AG04450 (cell line): ENCODE results near the gene ERCC2. TPM values are rescaled to one million over a fixed set of nuclear protein-coding genes. Genes with fewer than 3 reads are reported as not detected.

Experiments used
- CTCF ChIA-PET: fragments of 300-600, 350-600 bp; formaldehyde crosslinking; extraction: SDS; loops from one replicate; lab custom pipeline; 2022; ENCODE audit warnings: antibody characterized with exemption, inconsistent platforms; lab: Charles Lee
- POLR2A ChIA-PET: fragments of 350-600 bp; formaldehyde crosslinking; extraction: SDS; loops from one replicate; lab custom pipeline; 2021; ENCODE audit warnings: antibody characterized with exemption, inconsistent platforms; lab: Yijun Ruan, JAX
- DNase-seq: peaks from one replicate; pipeline ENCODE4 v3.0.0-alpha.2; 2011; ENCODE audit warnings: low read depth, low spot score
- H3K27ac ChIP-seq: one replicate; pipeline ENCODE4 v1.5.1; 2012; ENCODE audit warnings: low read depth, low read length, control low read depth
- H3K27me3 ChIP-seq: one replicate; pipeline ENCODE4 v1.6.0; 2012; ENCODE audit warnings: low read length; ENCODE audit not compliant: control insufficient read depth, insufficient read depth
- H3K4me3 ChIP-seq: 2 replicates; pipeline ENCODE4 v1.5.1; 2011; ENCODE audit warnings: mild to moderate bottlenecking, low read depth, low read length, control low read depth
- H3K9me3 ChIP-seq: 2 replicates; pipeline ENCODE4 v1.5.1; 2012; ENCODE audit warnings: low read length; ENCODE audit not compliant: control insufficient read depth, insufficient read depth
- CTCF ChIP-seq: IDR thresholded peaks from 2 replicates; pipeline ENCODE4 v1.5.1; 2011; ENCODE audit warnings: low read depth, low read length, control low read depth, inconsistent platforms
- polyA minus RNA-seq: library from RNA; depleted of rRNA, polyadenylated mRNA; stranded (reverse); fragments of >200 nt; gene quantifications from 2 replicates; pipeline ENCODE4 v1.2.3, GENCODE V29; 2011; rRNA and poly(A)+ RNA removed
- polyA plus RNA-seq: library from polyadenylated mRNA; depleted of rRNA; stranded (reverse); fragments of >200 nt; gene quantifications from 2 replicates; pipeline ENCODE4 v1.2.3, GENCODE V29; 2011; rRNA removed

ERCC2 gene
- polyA plus RNA-seq (51.4 and 69.4 TPM in 2 replicates), polyA minus RNA-seq (54.4 and 72.4 TPM in 2 replicates)

DNA sequence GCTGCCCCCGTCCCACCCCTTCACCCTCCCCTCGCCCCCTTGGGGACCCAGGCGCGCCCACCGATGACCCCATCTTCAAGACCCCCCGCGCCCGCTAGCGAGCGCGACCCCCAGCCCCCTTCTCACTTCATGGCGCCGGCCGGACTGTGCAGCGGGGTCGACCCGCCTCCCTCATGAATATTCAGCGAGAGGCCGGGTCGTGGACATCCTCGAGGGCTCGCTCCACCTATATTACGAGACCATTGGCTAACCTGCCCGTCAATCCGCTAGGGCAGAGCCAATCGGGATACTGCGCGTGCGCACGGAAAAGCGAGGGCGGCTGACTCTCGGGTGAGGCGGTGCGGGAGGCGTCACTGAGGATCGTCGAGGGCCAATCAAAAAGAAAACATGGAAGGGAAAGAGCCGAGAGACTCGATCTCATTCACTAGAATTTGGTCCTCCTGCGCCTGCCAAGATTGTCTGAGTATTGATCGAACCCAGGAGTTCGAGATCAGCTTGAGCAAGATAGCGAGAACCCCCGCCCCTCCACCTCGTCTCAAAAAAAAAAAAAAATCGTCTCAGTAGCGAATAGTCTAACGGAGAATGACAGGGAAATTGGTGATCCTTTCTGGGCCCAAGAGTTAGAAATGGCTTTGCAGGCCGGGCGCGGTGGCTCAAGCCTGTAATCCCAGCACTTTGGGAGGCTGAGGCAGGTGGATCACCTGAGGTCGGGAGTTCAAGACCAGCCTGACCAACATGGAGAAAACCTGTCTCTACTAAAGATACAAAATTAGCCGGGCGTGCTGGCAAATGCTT, at the start of gene ERCC2:
TSS of gene ERCC2 (minus strand) at position 164 of the 795 bp plus-strand sequence. CDS start at position 131, 33 bp downstream.
- Histone ChIP-seq H3K27me3 (no peaks in the 10 kb centered on the region), H3K4me3 (peak within 1 kb of the TSS; percentile 78), H3K27ac (peak within 1 kb of the TSS; percentile 73), H3K9me3 (no peaks in the 10 kb centered on the region; the same call in 1 of the 2 replicates)
- POLR2A ChIA-PET, result interaction anchor here (0.7 kb wide), 1 partner anchor 41 kb away, joined by 4 read pairs; no protein-coding TSS in a partner anchor
- CTCF ChIA-PET, result no interaction called here
- TF ChIP-seq CTCF, result no peak
- DNase-seq, result peak; percentile 98

DNA sequence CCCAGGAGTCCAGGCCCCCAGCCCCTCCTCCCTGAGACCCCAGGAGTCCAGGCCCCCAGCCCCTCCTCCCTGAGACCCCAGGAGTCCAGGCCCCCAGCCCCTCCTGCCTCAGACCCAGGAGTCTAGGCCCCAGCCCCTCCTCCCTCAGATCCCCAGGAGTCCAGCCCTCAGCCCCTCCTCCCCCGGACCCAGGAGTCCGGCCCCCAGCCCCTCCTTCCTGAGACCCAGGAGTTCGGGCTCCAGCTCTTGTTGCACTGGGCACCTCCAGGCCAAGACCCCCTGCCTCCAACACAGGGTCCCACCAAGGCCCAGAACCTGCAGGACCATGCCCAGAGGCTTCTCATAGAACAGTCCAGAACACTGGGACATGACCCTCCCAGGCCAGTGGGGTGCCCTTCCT, 49.5 kb upstream of the ERCC2 start:
- DNase-seq, result no peak
- CTCF ChIA-PET, result no interaction called here
- Histone ChIP-seq H3K9me3 (no peaks in the 10 kb centered on the region; the same call in 1 of the 2 replicates), H3K4me3 (no peak overlapping the region), H3K27me3 (no peaks in the 10 kb centered on the region), H3K27ac (no peak overlapping the region)
- POLR2A ChIA-PET, result no interaction called here
- no peak for TF ChIP-seq CTCF

DNA sequence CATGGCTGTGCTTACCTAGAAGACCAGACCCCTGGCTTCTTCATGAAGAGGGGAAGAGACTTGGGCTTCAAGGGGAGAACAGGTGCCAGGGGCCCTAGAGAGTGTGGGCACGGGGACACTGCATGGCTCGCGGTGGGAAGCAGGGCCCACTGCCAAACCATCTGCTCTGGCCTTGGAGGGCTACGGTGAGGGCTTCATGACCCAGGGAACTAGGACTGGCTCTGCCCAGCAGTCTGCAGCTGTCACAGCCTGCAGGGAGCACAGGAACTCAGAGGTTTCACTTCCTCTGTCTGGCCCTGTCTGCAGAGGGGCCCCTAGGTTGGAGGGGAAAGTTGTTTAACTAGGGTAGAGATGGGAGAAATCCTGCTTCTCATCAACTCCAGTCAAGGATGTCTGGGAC, 49.0 kb upstream of the ERCC2 start:
- TF ChIP-seq CTCF, result no peak
- Histone ChIP-seq H3K9me3 (no peaks in the 10 kb centered on the region; the same call in 1 of the 2 replicates), H3K27me3 (no peaks in the 10 kb centered on the region), H3K4me3 (no peak overlapping the region), H3K27ac (no peak overlapping the region)
- DNase-seq, result no peak
- POLR2A ChIA-PET, result no interaction called here
- CTCF ChIA-PET, result no interaction called here

GRCh38 chr19:45418802-45419201, 48.4 kb upstream of the ERCC2 start:
- H3K9me3 ChIP-seq, result no peaks in the 10 kb centered on the region; the same call in 1 of the 2 replicates
- POLR2A ChIA-PET, result no interaction called here
- no peak for TF ChIP-seq CTCF
- no peak overlapping the region for H3K4me3 ChIP-seq
- no peak for DNase-seq
- CTCF ChIA-PET, result no interaction called here
- no peaks in the 10 kb centered on the region for H3K27me3 ChIP-seq
- no peak overlapping the region for H3K27ac ChIP-seq

DNA sequence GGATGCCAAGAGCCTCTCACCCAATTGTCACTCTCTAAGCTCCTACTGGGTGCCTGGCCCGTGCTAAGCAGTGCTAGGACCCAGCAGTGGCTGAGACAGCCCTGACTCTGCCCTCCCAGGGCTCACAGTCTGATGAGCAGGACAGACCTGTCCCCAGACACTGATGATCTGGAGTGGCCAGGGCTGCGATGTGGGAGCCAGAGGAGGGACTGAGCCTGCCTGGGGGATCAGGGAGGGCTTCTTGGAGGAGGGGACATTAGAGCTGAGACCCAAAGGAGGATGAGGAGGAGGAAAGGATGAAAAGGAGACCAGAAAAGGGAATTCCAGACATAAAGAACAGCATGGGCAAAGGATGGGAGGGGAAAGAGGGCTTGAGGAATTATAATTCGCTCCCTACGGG, 46.8 kb upstream of the ERCC2 start:
- no peaks in the 10 kb centered on the region for H3K27me3 ChIP-seq
- no peak overlapping the region for H3K4me3 ChIP-seq
- H3K27ac ChIP-seq, result peak overlapping the region; percentile 31
- no peak for DNase-seq
- TF ChIP-seq CTCF, result no peak
- ChIA-PET POLR2A (no interaction called here), CTCF (interaction anchor here (1.1 kb wide), 1 partner anchor 11 kb away, joined by 3 read pairs; no protein-coding TSS in a partner anchor)
- H3K9me3 ChIP-seq, result no peaks in the 10 kb centered on the region
